Stomach smooth muscle (tissue), 2 donors: ENCODE measurements around the gene RASSF9.

Source experiments
- H3K27ac ChIP-seq: one replicate; pipeline ENCODE4 v1.7.0; 2013; ENCODE audit warnings: mild to moderate bottlenecking, low read length, inconsistent platforms
- H3K27me3 ChIP-seq, 2 donors: one replicate each; pipeline ENCODE4 v1.7.0; 2013; ENCODE audit warnings: low read length in 2 of 2; ENCODE audit not compliant: insufficient read depth in 2 of 2, control insufficient read depth in 1 of 2
- H3K36me3 ChIP-seq, 2 donors: one replicate each; pipeline ENCODE4 v1.7.0; 2013; ENCODE audit warnings: low read length in 2 of 2; ENCODE audit not compliant: control insufficient read depth in 2 of 2, insufficient read depth in 2 of 2
- H3K4me1 ChIP-seq: one replicate; pipeline ENCODE4 v1.7.0; 2013; ENCODE audit warnings: low read length; ENCODE audit not compliant: control insufficient read depth, insufficient read depth
- H3K4me3 ChIP-seq, 2 donors: one replicate each; pipeline ENCODE4 v1.7.0; 2013; ENCODE audit warnings: low read length in 2 of 2
- H3K9ac ChIP-seq, 2 donors: one replicate each; pipeline ENCODE4 v1.7.0; 2013; ENCODE audit warnings: low read length in 2 of 2, mild to moderate bottlenecking in 1 of 2
- H3K9me3 ChIP-seq, 2 donors: one replicate each; pipeline ENCODE4 v1.7.0; 2013; ENCODE audit warnings: low read length in 2 of 2; ENCODE audit not compliant: control insufficient read depth in 2 of 2
- donor health status: healthy.
- donor health status: Pancreatic carcinoma.

The RASSF9 gene

DNA sequence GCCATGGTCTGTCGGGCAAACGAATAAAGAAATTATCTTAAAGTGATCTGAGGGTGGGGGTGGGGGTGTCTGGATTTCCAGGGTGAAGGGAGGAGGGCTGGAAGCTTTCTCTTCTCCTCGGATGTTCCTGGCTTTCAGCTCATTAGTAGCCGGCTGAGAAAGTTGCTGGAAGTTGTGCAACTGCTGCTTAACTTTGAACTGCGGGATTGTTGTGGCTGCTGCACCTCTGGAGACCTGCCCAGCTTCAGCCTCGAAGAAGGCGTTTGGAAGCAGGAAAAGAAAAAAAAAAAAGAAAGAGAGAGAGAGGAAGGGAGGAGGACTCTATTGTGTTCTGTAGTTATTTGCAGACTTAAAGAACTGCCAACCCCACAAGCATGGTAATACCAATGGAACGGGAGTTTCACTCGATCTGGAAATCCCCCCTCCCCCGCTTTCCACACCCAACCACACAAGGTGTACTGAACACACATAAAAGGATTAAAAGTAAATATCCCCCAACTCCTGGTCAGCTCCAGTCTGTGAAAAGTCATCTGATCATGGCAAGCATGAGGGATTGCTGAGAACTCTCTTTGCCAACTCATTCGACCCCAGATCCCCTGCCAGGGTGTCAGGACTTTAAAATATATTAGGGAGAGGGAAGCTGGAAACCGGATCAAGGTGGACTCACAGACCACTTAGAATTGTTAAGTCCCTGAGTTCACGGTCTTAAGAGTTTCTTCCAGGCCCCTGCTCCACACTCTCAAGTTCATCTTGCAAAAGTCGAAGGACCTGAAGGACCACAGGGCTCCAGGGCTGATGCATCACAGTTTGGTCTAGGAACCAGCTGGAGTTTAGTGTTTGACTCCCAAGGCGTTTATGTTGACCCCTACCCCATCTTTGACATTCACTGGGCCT lies at the start of gene RASSF9:
Gene RASSF9 (minus strand): TSS at position 213 of the 894 bp plus-strand sequence. CDS start 208 bp downstream, at position 5.
- Histone ChIP-seq H3K36me3 (no peaks in the 10 kb centered on the region), H3K4me1 (peaks cover 3% of the 10 kb centered on the region), H3K27me3 (no peaks in the 10 kb centered on the region), H3K9ac (peak within 1 kb of the TSS; percentile 40 to 66), H3K27ac (peak within 1 kb of the TSS; percentile 0), H3K4me3 (peak within 1 kb of the TSS; percentile 75), H3K9me3 (no peaks in the 10 kb centered on the region)

DNA sequence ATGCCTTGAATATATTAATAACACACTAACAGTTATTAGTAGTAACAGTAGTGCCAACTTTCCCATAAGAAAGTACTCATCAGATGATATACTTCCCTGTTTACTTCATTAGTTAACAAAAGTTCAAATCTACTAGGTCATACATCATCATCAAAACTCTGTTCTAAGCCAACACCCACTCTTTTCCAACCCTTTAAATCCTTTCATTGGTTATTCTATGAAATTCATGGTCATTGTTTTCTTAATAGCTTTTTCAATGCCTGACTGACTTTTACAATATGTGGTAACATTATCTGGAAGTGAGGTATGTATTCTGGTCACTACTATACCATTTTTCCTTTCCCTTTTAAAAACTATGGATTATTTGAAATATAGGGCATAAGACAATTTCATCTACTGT lies 47.6 kb upstream of the RASSF9 start:
- no peak overlapping the region for H3K4me3 ChIP-seq

DNA sequence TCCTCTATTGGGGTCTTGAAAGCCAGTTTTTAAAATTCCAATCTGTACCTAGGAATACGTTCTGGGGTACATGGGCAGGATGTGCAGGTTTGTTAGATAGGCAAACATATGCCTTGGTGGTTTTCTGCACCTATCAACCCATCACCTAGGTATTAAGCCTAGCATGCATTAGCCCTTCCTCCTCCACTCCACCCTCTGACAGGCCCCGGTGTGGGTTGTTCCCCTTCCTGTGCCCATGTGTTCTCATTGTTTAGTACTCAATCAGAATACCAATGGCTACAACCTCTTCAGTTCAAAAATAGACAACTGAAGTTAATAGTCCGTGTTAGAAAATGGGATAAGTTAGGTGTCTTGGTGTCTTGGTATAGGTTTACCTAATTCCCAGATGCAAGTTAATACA lies 41.2 kb upstream of the RASSF9 start:
- Histone ChIP-seq H3K4me3 (no peak overlapping the region), H3K27ac (no peak overlapping the region), H3K9ac (no peak overlapping the region), H3K4me1 (no peaks in the 10 kb centered on the region), H3K36me3 (no peaks in the 10 kb centered on the region), H3K9me3 (no peaks in the 10 kb centered on the region), H3K27me3 (no peaks in the 10 kb centered on the region)

More for the DNA sequence above, 47.6 kb upstream of the RASSF9 start:
- Histone ChIP-seq H3K4me1 (no peaks in the 10 kb centered on the region), H3K36me3 (no peaks in the 10 kb centered on the region), H3K27ac (no peak overlapping the region), H3K27me3 (no peaks in the 10 kb centered on the region), H3K9ac (no peak overlapping the region), H3K9me3 (no peaks in the 10 kb centered on the region)

DNA sequence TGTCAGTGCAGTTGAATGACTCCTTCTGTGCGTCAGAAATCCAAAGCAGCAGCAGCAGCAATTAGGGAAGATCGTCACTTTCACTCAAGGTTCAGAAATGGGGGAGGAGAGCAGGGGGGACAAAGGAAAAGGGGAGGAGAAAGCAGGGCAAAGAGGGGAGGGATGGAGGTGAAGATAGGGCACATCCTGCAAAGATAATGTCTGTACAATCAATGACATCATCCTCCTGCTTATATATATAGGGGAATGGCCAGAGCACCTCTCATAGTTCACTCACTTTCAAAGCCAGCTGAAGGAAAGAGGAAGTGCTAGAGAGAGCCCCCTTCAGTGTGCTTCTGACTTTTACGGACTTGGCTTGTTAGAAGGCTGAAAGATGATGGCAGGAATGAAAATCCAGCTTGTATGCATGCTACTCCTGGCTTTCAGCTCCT lies 37.8 kb upstream of the RASSF9 start, which contains the start of gene NTS:
Gene NTS (plus strand): TSS at position 265 of the 431 bp plus-strand sequence. CDS start 109 bp downstream, at position 374.
- Histone ChIP-seq H3K4me3 (no peak within 1 kb of the TSS), H3K27ac (no peak within 1 kb of the TSS), H3K9ac (no peak within 1 kb of the TSS), H3K27me3 (no peaks in the 10 kb centered on the region), H3K9me3 (no peaks in the 10 kb centered on the region), H3K4me1 (no peaks in the 10 kb centered on the region), H3K36me3 (no peaks in the 10 kb centered on the region)

DNA sequence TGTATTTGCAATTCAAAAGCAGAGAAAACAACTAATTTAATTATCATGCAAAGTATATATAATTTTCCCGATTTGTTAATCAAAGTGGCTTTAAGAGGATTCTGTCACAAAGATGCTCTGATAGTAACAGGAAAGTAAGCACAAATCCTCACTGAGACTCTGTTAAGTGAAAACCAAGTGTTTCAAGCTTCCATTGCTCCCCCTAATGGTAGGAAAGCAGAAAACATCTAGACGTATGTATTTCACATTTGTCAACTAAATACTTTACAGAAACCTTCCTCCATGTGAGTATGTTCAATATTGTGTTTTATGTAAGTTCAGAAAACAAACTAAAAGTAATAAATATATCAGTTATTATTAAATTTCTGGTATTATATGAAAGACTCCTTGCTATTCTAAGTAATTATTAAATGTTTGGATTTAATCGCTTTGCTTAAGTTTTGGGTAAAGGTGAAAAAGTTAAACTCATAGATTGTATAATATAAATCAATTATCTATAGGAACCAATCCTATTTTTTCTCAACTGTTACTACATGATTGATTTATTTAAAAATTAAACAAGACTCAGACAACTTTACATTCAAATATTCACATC lies 36.4 kb upstream of the RASSF9 start:
- H3K9ac ChIP-seq, result no peak overlapping the region
- no peak overlapping the region for H3K4me3 ChIP-seq
- no peaks in the 10 kb centered on the region for H3K27me3 ChIP-seq
- H3K9me3 ChIP-seq, result no peaks in the 10 kb centered on the region
- H3K36me3 ChIP-seq, result no peaks in the 10 kb centered on the region
- no peak overlapping the region for H3K27ac ChIP-seq
- no peaks in the 10 kb centered on the region for H3K4me1 ChIP-seq

DNA sequence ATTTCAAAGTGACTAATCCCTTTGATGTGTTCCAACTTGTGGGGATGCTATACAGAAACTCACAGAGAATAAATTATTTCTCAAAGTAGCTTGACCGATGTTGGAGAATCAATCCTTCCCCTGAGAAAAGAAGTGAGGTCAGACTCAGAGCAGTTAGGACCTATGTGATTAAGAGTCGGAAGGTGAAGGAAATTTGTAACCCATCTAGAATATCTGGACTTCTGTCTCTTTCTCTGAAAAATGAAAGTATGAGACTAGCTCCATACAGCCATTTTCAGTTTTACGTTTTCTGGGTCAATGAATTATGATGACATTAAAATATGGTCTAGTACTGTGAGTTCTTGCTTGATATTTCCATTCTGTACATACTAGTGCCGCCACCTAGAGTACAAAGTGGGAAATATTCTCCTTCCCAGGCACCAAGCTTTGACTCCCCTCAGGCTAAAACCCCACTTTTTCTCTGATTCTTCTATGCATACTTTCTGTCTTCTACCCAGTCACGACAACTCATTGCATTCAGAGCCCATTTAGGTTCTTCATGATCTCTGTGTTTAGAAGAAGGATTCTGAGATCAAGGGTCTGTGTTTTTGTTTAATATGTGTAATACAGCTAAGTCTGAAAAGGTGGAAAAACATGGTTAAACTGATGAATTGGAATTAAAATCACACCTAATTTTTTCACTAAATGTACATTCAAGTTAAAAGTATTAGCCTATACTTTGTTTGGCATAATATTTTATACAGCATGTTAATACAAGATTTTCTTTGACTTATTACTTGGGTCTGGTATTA lies 31.0 kb upstream of the RASSF9 start:
- H3K4me1 ChIP-seq, result no peaks in the 10 kb centered on the region
- H3K9ac ChIP-seq, result no peak overlapping the region
- no peaks in the 10 kb centered on the region for H3K36me3 ChIP-seq
- no peak overlapping the region for H3K27ac ChIP-seq
- no peaks in the 10 kb centered on the region for H3K9me3 ChIP-seq
- H3K4me3 ChIP-seq, result no peak overlapping the region
- H3K27me3 ChIP-seq, result no peaks in the 10 kb centered on the region

DNA sequence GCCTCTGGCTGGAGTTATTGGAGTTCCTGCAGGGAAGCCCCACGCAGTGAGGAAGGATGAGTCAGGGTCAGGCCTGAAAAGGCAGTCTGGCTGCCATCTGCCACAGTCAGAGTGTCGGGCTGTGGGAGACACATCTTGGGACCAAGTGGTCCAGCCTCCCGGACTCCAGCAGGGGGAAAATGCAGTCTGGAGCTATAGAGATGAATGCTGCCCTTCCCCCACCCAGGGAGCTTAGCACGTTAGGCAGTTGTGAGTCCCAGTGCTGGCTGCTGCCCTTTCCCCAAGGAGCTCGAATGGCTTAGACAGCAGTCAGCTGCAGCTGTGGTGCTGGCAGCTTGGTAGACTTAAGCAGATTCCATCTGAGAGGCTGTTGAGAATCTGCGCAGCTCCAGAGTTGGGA lies 29.7 kb upstream of the RASSF9 start:
- no peak overlapping the region for H3K27ac ChIP-seq
- no peaks in the 10 kb centered on the region for H3K9me3 ChIP-seq
- H3K36me3 ChIP-seq, result no peaks in the 10 kb centered on the region
- H3K4me1 ChIP-seq, result no peaks in the 10 kb centered on the region
- no peak overlapping the region for H3K9ac ChIP-seq
- H3K4me3 ChIP-seq, result no peak overlapping the region
- no peaks in the 10 kb centered on the region for H3K27me3 ChIP-seq

DNA sequence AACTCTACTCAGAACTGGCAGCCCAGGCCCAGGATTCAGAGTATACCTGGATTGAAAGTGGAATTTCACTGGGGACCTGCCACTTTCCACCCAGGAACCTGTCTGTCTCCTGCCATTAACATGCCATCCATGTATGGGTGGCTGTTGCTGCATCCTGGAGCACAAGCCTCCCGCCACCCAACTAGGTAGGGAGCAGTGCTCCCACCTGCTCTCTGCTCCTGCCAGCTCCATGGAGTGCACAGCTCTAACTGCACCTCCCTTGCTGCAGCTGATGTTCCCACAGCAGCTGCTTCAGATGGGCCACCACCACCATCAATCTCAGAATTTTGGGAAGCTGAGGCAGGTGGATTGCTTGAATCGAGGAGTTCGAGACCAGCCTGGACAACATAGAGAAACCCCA lies 20.8 kb upstream of the RASSF9 start:
- no peak overlapping the region for H3K27ac ChIP-seq
- H3K9ac ChIP-seq, result no peak overlapping the region
- H3K4me3 ChIP-seq, result no peak overlapping the region
- no peaks in the 10 kb centered on the region for H3K36me3 ChIP-seq
- no peaks in the 10 kb centered on the region for H3K9me3 ChIP-seq
- no peaks in the 10 kb centered on the region for H3K27me3 ChIP-seq
- no peaks in the 10 kb centered on the region for H3K4me1 ChIP-seq

DNA sequence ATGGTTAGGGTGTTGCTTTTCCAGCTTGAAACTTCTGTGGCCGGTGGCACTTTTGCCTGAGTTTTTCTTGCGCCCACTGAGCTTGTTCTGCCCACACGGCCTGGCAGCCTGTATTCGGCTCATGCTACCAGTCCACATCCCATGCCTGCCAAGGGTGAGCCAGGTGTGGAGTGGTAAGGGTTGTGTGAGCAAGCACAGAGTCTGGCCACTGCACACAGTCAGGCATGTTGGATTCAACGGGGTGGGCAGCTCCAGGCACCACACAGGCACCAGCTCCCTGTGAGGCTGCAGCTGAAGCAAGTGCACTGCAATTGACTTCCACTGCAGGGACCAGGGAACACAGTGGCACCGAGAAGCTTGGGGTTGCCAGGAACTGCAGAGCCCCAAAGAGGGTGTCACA lies 19.1 kb upstream of the RASSF9 start:
- no peak overlapping the region for H3K27ac ChIP-seq
- H3K4me3 ChIP-seq, result no peak overlapping the region
- no peaks in the 10 kb centered on the region for H3K27me3 ChIP-seq
- H3K4me1 ChIP-seq, result no peaks in the 10 kb centered on the region
- no peaks in the 10 kb centered on the region for H3K9me3 ChIP-seq
- H3K36me3 ChIP-seq, result no peaks in the 10 kb centered on the region
- H3K9ac ChIP-seq, result no peak overlapping the region

DNA sequence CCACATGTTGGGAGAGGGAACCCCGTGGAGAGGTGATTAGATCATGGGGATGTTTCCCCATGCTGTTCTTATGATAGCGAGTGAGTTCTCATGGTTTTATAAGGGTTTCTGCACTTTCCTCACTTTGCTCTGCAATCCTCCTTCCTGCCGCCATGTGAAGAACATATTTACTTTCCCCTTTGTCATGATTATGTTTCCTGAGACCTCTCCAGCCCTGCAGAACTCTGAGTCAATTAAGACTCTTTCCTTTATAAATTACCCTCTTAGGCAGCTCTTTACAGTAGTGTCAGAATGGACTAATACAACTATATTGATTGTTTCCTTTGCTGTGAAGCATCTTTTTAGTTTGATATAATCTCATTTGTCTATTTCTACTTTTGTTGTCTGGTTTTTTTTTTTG lies 13.1 kb upstream of the RASSF9 start:
- Histone ChIP-seq H3K4me1 (no peaks in the 10 kb centered on the region), H3K9me3 (no peaks in the 10 kb centered on the region), H3K27ac (no peak overlapping the region), H3K36me3 (no peaks in the 10 kb centered on the region), H3K27me3 (no peaks in the 10 kb centered on the region), H3K9ac (no peak overlapping the region), H3K4me3 (no peak overlapping the region)
